Liver (tissue), 3 donors: ENCODE data around the gene GRIK2.

Source experiments
- EGR1 ChIP-seq, 2 donors: IDR thresholded peaks; 2 replicates each; pipeline ENCODE4 v1.6.1; 2016 to 2018; ENCODE audit warnings: antibody characterized with exemption in 2 of 2, low read depth in 2 of 2
- FOXA1 ChIP-seq: IDR thresholded peaks from 2 replicates; pipeline ENCODE4 v1.6.1; 2016; ENCODE audit warnings: antibody characterized with exemption
- GABPA ChIP-seq, 2 donors: IDR thresholded peaks in 1 of 2; conservative IDR thresholded peaks in 1 of 2; 2 replicates each; pipeline ENCODE4 v1.6.1; 2016; ENCODE audit warnings: antibody characterized with exemption in 2 of 2, mild to moderate bottlenecking in 1 of 2, moderate library complexity in 1 of 2
- JUND ChIP-seq, 2 donors: IDR thresholded peaks; 2 replicates each; pipeline ENCODE4 v1.6.1; 2016; ENCODE audit warnings: antibody characterized with exemption in 2 of 2
- RAD21 ChIP-seq, 2 donors: IDR thresholded peaks; 2 replicates each; pipeline ENCODE4 v1.6.1; 2016; ENCODE audit warnings: antibody characterized with exemption in 2 of 2, mild to moderate bottlenecking in 2 of 2
- RXRA ChIP-seq, 2 donors: IDR thresholded peaks; 2 replicates each; pipeline ENCODE4 v1.6.1; 2017 to 2018; ENCODE audit warnings: antibody characterized with exemption in 2 of 2, mild to moderate bottlenecking in 1 of 2
- SP1 ChIP-seq: IDR thresholded peaks from 2 replicates; pipeline ENCODE4 v1.6.1; 2018; ENCODE audit warnings: antibody characterized with exemption, mild to moderate bottlenecking
- TAF1 ChIP-seq: conservative IDR thresholded peaks from 2 replicates; pipeline ENCODE4 v1.6.1; 2016; ENCODE audit warnings: antibody characterized with exemption, mild to moderate bottlenecking
- YY1 ChIP-seq: IDR thresholded peaks from 2 replicates; pipeline ENCODE4 v1.6.1; 2016; ENCODE audit warnings: antibody characterized with exemption, mild to moderate bottlenecking
- TF ChIP-seq, protein P1 (sequence below): fragments of 150-350 bp; IDR thresholded peaks from 2 replicates; pipeline ENCODE4 v1.5.1; 2017; ENCODE audit warnings: improper control_type of control experiment, low read depth, low read length; ENCODE audit not compliant: missing input control
- TF ChIP-seq, protein P2 (sequence below): IDR thresholded peaks from 2 replicates; pipeline ENCODE4 v1.6.1; 2016; ENCODE audit warnings: antibody characterized with exemption
- TF ChIP-seq, protein P3 (sequence below): IDR thresholded peaks from 2 replicates; pipeline ENCODE4 v1.6.1; 2016; ENCODE audit warnings: antibody characterized with exemption
- TF ChIP-seq, protein P4 (sequence below): IDR thresholded peaks from 2 replicates; pipeline ENCODE4 v1.6.1; 2016; ENCODE audit warnings: antibody characterized with exemption, mild to moderate bottlenecking
- donor health status: healthy.
- donor health status: healthy.

DNA sequence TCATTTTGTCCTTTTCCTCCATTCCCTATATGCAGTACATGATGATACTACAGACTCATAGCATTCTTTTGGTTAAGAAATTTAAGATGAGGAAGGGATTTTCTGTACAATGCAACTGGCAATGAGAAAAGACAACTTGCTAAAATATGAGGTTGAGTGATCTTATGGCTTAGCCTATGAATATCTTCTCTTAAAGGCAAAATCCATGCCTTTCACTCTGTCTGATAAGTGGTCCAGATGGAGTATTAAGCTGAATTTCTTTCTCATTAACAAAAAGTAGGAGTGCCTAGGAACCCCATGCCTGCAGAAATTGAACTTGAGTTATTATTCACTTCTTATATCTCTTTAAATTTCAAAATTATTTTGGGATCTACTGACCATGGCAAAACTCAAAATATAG, 135.3 kb downstream of the GRIK2 start:
- no peak for TF ChIP-seq GABPA (IDR thresholded peaks at IDR 0.05 in 1 of 2, conservative IDR thresholded peaks at IDR 0.05 in 1 of 2)
- no peak for TF ChIP-seq JUND (IDR thresholded peaks at IDR 0.05)
- TF ChIP-seq, protein P1, sequence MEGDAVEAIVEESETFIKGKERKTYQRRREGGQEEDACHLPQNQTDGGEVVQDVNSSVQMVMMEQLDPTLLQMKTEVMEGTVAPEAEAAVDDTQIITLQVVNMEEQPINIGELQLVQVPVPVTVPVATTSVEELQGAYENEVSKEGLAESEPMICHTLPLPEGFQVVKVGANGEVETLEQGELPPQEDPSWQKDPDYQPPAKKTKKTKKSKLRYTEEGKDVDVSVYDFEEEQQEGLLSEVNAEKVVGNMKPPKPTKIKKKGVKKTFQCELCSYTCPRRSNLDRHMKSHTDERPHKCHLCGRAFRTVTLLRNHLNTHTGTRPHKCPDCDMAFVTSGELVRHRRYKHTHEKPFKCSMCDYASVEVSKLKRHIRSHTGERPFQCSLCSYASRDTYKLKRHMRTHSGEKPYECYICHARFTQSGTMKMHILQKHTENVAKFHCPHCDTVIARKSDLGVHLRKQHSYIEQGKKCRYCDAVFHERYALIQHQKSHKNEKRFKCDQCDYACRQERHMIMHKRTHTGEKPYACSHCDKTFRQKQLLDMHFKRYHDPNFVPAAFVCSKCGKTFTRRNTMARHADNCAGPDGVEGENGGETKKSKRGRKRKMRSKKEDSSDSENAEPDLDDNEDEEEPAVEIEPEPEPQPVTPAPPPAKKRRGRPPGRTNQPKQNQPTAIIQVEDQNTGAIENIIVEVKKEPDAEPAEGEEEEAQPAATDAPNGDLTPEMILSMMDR: no peak
- TF ChIP-seq YY1: no peak
- no peak for TF ChIP-seq EGR1 (IDR thresholded peaks at IDR 0.05; ENCODE audit: low read depth in 2 of 2)
- no peak for TF ChIP-seq RAD21 (IDR thresholded peaks at IDR 0.05)
- TF ChIP-seq, protein P2, sequence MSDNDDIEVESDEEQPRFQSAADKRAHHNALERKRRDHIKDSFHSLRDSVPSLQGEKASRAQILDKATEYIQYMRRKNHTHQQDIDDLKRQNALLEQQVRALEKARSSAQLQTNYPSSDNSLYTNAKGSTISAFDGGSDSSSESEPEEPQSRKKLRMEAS: no peak
- TF ChIP-seq SP1: no peak
- TF ChIP-seq, protein P3, sequence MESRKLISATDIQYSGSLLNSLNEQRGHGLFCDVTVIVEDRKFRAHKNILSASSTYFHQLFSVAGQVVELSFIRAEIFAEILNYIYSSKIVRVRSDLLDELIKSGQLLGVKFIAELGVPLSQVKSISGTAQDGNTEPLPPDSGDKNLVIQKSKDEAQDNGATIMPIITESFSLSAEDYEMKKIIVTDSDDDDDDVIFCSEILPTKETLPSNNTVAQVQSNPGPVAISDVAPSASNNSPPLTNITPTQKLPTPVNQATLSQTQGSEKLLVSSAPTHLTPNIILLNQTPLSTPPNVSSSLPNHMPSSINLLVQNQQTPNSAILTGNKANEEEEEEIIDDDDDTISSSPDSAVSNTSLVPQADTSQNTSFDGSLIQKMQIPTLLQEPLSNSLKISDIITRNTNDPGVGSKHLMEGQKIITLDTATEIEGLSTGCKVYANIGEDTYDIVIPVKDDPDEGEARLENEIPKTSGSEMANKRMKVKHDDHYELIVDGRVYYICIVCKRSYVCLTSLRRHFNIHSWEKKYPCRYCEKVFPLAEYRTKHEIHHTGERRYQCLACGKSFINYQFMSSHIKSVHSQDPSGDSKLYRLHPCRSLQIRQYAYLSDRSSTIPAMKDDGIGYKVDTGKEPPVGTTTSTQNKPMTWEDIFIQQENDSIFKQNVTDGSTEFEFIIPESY: no peak
- no peak for TF ChIP-seq FOXA1
- no peak for TF ChIP-seq RXRA (IDR thresholded peaks at IDR 0.05)
- TF ChIP-seq, protein P4, sequence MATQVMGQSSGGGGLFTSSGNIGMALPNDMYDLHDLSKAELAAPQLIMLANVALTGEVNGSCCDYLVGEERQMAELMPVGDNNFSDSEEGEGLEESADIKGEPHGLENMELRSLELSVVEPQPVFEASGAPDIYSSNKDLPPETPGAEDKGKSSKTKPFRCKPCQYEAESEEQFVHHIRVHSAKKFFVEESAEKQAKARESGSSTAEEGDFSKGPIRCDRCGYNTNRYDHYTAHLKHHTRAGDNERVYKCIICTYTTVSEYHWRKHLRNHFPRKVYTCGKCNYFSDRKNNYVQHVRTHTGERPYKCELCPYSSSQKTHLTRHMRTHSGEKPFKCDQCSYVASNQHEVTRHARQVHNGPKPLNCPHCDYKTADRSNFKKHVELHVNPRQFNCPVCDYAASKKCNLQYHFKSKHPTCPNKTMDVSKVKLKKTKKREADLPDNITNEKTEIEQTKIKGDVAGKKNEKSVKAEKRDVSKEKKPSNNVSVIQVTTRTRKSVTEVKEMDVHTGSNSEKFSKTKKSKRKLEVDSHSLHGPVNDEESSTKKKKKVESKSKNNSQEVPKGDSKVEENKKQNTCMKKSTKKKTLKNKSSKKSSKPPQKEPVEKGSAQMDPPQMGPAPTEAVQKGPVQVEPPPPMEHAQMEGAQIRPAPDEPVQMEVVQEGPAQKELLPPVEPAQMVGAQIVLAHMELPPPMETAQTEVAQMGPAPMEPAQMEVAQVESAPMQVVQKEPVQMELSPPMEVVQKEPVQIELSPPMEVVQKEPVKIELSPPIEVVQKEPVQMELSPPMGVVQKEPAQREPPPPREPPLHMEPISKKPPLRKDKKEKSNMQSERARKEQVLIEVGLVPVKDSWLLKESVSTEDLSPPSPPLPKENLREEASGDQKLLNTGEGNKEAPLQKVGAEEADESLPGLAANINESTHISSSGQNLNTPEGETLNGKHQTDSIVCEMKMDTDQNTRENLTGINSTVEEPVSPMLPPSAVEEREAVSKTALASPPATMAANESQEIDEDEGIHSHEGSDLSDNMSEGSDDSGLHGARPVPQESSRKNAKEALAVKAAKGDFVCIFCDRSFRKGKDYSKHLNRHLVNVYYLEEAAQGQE: no peak
- no peak for TF ChIP-seq TAF1
